B cell (primary cell): ENCODE results near the gene NFAM1. TPM values are rescaled to one million over a fixed set of nuclear protein-coding genes. Genes with fewer than 3 reads are reported as not detected.

Source experiments
- ATAC-seq: fragments of 200-7000 bp; cut with Tn5 transposase; one replicate; pipeline ENCODE4 v1.10.0; 2021; ENCODE audit warnings: low read depth, mild to moderate bottlenecking, moderate number of reproducible peaks, moderate library complexity
- CTCF ChIA-PET: fragments of 350-600 bp; sonication (Branson Sonifier 250); formaldehyde crosslinking; loops from one replicate; lab custom pipeline; 2021; ENCODE audit warnings: antibody characterized with exemption, inconsistent platforms; lab: Charles Lee
- POLR2A ChIA-PET: fragments of 350-600 bp; sonication (Branson Sonifier 250); formaldehyde crosslinking; loops from one replicate; lab custom pipeline; 2021; ENCODE audit warnings: antibody characterized with exemption; lab: Charles Lee
- DNase-seq: peaks from one replicate; pipeline ENCODE4 v3.0.0; 2013
- H2AFZ ChIP-seq: 2 replicates; pipeline ENCODE4 v1.6.1; 2012; ENCODE audit warnings: mild to moderate bottlenecking, low read depth, low read length; ENCODE audit not compliant: insufficient read depth, poor library complexity, severe bottlenecking
- H3K27ac ChIP-seq, 2 donors: 1 replicate in 1 of 2; 2 replicates in 1 of 2; pipeline ENCODE4 v1.5.1; 2012 to 2013; ENCODE audit warnings: low read length in 2 of 2, mild to moderate bottlenecking in 2 of 2, moderate library complexity in 1 of 2
- H3K27me3 ChIP-seq, 4 experiments: fragments of 200-600 bp in 1 of 4; sonication (generic) in 1 of 4; replicated peaks in 1 of 4; 1 replicate in 2 of 4; 2 replicates in 2 of 4; pipeline versions ENCODE4 v1.6.1 to v1.7.0; 2013 to 2016; ENCODE audit warnings: low read length in 3 of 4, mild to moderate bottlenecking in 2 of 4, mixed read lengths in 1 of 4, moderate library complexity in 1 of 4; ENCODE audit not compliant: insufficient read depth in 4 of 4, control insufficient read depth in 3 of 4; ENCODE audit errors: control extremely low read depth in 1 of 4
- H3K36me3 ChIP-seq, 2 experiments: replicated peaks in 1 of 2; 1 replicate in 1 of 2; 2 replicates in 1 of 2; pipeline versions ENCODE4 v1.6.1 to v1.7.1; 2013; ENCODE audit warnings: low read length in 1 of 2; ENCODE audit not compliant: insufficient read depth in 2 of 2, control insufficient read depth in 1 of 2; ENCODE audit errors: control extremely low read depth in 1 of 2, extremely low read depth in 1 of 2
- H3K4me1 ChIP-seq, 2 donors: fragments of 200-600 bp in 1 of 2; sonication (generic) in 1 of 2; 1 replicate in 1 of 2; 2 replicates in 1 of 2; pipeline versions ENCODE4 v1.5.1 to v1.6.1; 2013 to 2017; ENCODE audit warnings: low read length in 2 of 2; ENCODE audit not compliant: control insufficient read depth in 2 of 2, insufficient read depth in 2 of 2
- H3K4me2 ChIP-seq: replicated peaks from 2 replicates; pipeline ENCODE3; 2012; ENCODE audit warnings: mild to moderate bottlenecking, low read depth, low read length; ENCODE audit not compliant: poor library complexity, severe bottlenecking
- H3K4me3 ChIP-seq, 5 experiments: fragments of 200-600 bp in 1 of 5; sonication (generic) in 1 of 5; 1 replicate in 3 of 5; 2 replicates in 2 of 5; pipeline versions ENCODE4 v1.5.1 to v1.7.0; 2011 to 2016; ENCODE audit warnings: low read length in 4 of 5, mild to moderate bottlenecking in 4 of 5, low read depth in 2 of 5, control low read depth in 1 of 5, moderate library complexity in 1 of 5; ENCODE audit not compliant: insufficient read depth in 1 of 5; ENCODE audit errors: control extremely low read depth in 1 of 5, extremely low read depth in 1 of 5
- H3K79me2 ChIP-seq: fragments of 200-600 bp; sonication (generic); one replicate; pipeline ENCODE4 v1.6.0; 2016; ENCODE audit warnings: low read length; ENCODE audit not compliant: control insufficient read depth, insufficient read depth
- H3K9ac ChIP-seq: fragments of 200-600 bp; sonication (generic); 2 replicates; pipeline ENCODE4 v1.6.1; 2017; ENCODE audit warnings: mild to moderate bottlenecking, low read length, moderate library complexity
- H3K9me3 ChIP-seq, 3 donors: one replicate each; pipeline versions ENCODE4 v1.6.1 to v1.7.1; 2013; ENCODE audit warnings: low read length in 2 of 3; ENCODE audit not compliant: control insufficient read depth in 2 of 3, insufficient read depth in 1 of 3; ENCODE audit errors: control extremely low read depth in 1 of 3
- H4K20me1 ChIP-seq: 2 replicates; pipeline ENCODE4 v1.6.0; 2012; ENCODE audit warnings: mild to moderate bottlenecking, low read length; ENCODE audit not compliant: insufficient read depth, control insufficient read depth, poor library complexity, severe bottlenecking
- H3K27ac Mint-ChIP-seq: one replicate; pipeline ENCODE4 v1.8.0; 2021; ENCODE audit warnings: mixed read lengths
- H3K27me3 Mint-ChIP-seq: one replicate; pipeline ENCODE4 v1.8.0; 2021; ENCODE audit warnings: mixed read lengths
- H3K4me1 Mint-ChIP-seq: one replicate; pipeline ENCODE4 v1.8.0; 2021; ENCODE audit warnings: mixed read lengths
- H3K4me3 Mint-ChIP-seq: one replicate; pipeline ENCODE4 v1.8.0; 2021; ENCODE audit warnings: mixed read lengths
- H3K9me3 Mint-ChIP-seq: one replicate; pipeline ENCODE4 v1.8.0; 2022; ENCODE audit warnings: mixed read lengths; ENCODE audit not compliant: insufficient read depth
- EZH2 ChIP-seq: IDR thresholded peaks from 2 replicates; pipeline ENCODE4 v1.6.1; 2012; ENCODE audit warnings: borderline replicate concordance, low read depth, mild to moderate bottlenecking, moderate library complexity, low read length; ENCODE audit not compliant: insufficient read depth, poor library complexity, severe bottlenecking
- WGBS: methylation state at CpG from one replicate; pipeline ENCODE4 v1.1.5; 2013; ENCODE audit warnings: missing lambda C conversion rate; ENCODE audit not compliant: insufficient coverage; 5-methylcytosine and 5-hydroxymethylcytosine counted together
- intact Hi-C: fragments of 100-400 bp; cut with micrococcal nuclease; formaldehyde crosslinking; loops from one replicate; pipeline ENCODE4 v1.10.0; 2022
- polyA minus RNA-seq: library from RNA; depleted of rRNA, polyadenylated mRNA; stranded (reverse); fragments of >200 nt; gene quantifications from 2 replicates; pipeline ENCODE4 v1.2.3, GENCODE V29; 2012
- polyA plus RNA-seq: library from polyadenylated mRNA; depleted of rRNA; stranded (reverse); fragments of >200 nt; gene quantifications from 2 replicates; pipeline ENCODE4 v1.2.3, GENCODE V29; 2012
- total RNA-seq, 2 donors: library from RNA; stranded (reverse); fragments of 120-200 nt in 1 of 2; gene quantifications; 1 replicate in 1 of 2; 2 replicates in 1 of 2; pipeline versions ENCODE4 v1.2.3 to v1.2.4, GENCODE V29; 2013 to 2022
- TF ChIP-seq, protein P1 (sequence below): fragments of 200-600 bp; IDR thresholded peaks from one replicate; pipeline ENCODE4 v1.8.0; 2022; ENCODE audit warnings: antibody characterized with exemption, mild to moderate bottlenecking

The NFAM1 gene, protein sequence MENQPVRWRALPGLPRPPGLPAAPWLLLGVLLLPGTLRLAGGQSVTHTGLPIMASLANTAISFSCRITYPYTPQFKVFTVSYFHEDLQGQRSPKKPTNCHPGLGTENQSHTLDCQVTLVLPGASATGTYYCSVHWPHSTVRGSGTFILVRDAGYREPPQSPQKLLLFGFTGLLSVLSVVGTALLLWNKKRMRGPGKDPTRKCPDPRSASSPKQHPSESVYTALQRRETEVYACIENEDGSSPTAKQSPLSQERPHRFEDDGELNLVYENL
- total RNA-seq = 0.27 and 0.32 TPM in 2 replicates
- 0.79 TPM for total RNA-seq (2013)
- 0.29 and 0.52 TPM in 2 replicates for polyA plus RNA-seq
- 0.94 and 1.8 TPM in 2 replicates for polyA minus RNA-seq

DNA sequence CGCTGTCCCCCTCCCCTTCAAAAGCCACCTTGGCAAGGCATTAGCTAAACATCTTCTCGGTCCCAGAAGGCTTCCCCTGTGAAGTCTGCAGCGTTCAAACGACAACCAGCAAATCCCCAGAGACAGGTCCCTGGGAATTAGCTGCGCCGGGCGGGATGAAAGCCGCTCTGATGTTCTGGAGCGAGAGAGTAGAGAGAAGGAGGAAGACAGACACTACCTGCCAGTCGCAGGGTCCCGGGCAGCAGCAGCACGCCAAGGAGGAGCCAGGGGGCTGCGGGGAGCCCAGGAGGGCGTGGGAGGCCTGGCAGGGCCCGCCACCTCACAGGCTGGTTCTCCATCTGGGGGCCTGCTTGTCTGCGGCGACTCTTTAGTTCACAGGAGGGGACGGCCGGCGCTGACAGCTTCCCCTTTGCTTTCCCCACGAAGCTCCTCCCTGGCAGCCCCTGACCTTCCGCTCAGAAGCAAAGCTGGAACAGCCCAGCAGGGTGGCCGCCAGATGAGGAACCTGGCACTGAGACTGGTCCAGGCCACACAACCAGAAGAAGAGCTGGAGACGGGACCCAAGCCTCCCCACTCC lies at the start of gene NFAM1:
TSS of gene NFAM1 (minus strand) at position 384 of the 577 bp plus-strand sequence. CDS start at position 338, 46 bp downstream.
- POLR2A ChIA-PET = no interaction called here
- 11% methylated on average over 24 of the region's 24 CpGs for WGBS

More for the DNA sequence above, at the start of gene NFAM1:
- Mint-ChIP-seq H3K27ac (peak within 1 kb of the TSS; percentile 7), H3K27me3 (peaks cover 66% of the 10 kb centered on the region), H3K4me3 (peak within 1 kb of the TSS; percentile 42), H3K4me1 (peaks cover 13% of the 10 kb centered on the region), H3K9me3 (no peaks in the 10 kb centered on the region)
- intact Hi-C loops = loop anchor here (10.0 kb wide), 1 partner anchor 737 kb away; the partner anchor contains the start of gene MEI1
- DNase-seq (no peak), ATAC-seq (peak; percentile 49)
- H3K9me3 ChIP-seq = no peaks in the 10 kb centered on the region
- H3K79me2 ChIP-seq = no peaks in the 10 kb centered on the region
- no peaks in the 10 kb centered on the region for H3K36me3 ChIP-seq
- TF ChIP-seq EZH2 = no peak
- TF ChIP-seq, protein P1, sequence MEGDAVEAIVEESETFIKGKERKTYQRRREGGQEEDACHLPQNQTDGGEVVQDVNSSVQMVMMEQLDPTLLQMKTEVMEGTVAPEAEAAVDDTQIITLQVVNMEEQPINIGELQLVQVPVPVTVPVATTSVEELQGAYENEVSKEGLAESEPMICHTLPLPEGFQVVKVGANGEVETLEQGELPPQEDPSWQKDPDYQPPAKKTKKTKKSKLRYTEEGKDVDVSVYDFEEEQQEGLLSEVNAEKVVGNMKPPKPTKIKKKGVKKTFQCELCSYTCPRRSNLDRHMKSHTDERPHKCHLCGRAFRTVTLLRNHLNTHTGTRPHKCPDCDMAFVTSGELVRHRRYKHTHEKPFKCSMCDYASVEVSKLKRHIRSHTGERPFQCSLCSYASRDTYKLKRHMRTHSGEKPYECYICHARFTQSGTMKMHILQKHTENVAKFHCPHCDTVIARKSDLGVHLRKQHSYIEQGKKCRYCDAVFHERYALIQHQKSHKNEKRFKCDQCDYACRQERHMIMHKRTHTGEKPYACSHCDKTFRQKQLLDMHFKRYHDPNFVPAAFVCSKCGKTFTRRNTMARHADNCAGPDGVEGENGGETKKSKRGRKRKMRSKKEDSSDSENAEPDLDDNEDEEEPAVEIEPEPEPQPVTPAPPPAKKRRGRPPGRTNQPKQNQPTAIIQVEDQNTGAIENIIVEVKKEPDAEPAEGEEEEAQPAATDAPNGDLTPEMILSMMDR = no peak
- peaks cover 0 to 88% (median 35%) of the 10 kb centered on the region in 4 experiments for H3K27me3 ChIP-seq
- CTCF ChIA-PET = interaction anchor here (0.9 to 10.7 kb wide), 3 partner anchors 12 to 261 kb away, joined by 3 to 131 read pairs (median 4); no protein-coding TSS in a partner anchor
- peak within 1 kb of the TSS; percentile 53 for H3K4me2 ChIP-seq
- no peak within 1 kb of the TSS for H3K9ac ChIP-seq
- peak within 1 kb of the TSS in 2 of 5 experiments; percentile 15 to 19 for H3K4me3 ChIP-seq
- no peaks in the 10 kb centered on the region for H4K20me1 ChIP-seq
- no peak within 1 kb of the TSS for H3K27ac ChIP-seq
- H3K4me1 ChIP-seq = peaks cover 16 to 22% of the 10 kb centered on the region in 2 donors
- no peak within 1 kb of the TSS for H2AFZ ChIP-seq
